Measurements from ENCODE around the gene DIP2C.

DNA sequence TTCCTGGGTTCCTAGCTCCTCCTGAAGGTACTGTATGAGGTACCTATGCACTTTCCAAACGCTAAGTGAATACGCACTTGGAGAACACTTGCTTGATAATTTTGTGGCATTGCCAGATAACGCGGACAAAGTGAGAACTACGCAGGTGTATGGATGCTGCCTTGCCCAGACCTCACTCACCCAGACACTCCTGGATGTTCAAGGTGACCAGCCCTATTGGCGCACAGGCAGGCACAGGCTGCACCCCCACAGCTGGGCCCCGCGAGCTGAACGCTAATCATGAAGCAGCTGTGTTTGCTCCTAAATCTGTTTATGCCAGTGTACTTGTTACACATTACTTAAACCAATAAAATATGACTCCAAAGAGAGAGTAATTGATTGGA lies 27.3 kb downstream of the DIP2C start:
- TF ChIP-seq CTCF (IDR thresholded peaks at IDR 0.05) = no peak
- TF ChIP-seq POLR2A (IDR thresholded peaks at IDR 0.05) = no peak
